ENCODE results near the gene BRD2.

GRCh38 chr6:32971581-32972352 is 3.4 kb downstream of the BRD2 start:
- TF ChIP-seq CTCF (conservative IDR thresholded peaks at IDR 0.05), result no peak
- no peak for TF ChIP-seq EZH2 (IDR thresholded peaks at IDR 0.05; ENCODE audit: low read depth)

Measured in PC-9 (cell line).